HG03354 (cell line): ENCODE measurements around the gene DDX28.
A peak's percentile ranks its signal among the peaks of the same experiment; 100 is the strongest.
"Not testable (repeated sequence)": the region's sequence is repeated elsewhere in the genome, so short reads cannot be mapped to it uniquely, and the experiment has no call there.

ENCODE experiments used
- ATAC-seq: cut with Tn5 transposase; IDR thresholded peaks from one replicate; pipeline ENCODE4 v1.9.1; 2021; ENCODE audit warnings: mild to moderate bottlenecking; ENCODE audit not compliant: unreplicated experiment, poor library complexity, severe bottlenecking

The DDX28 gene

GRCh38 chr16:67998779-67999688 is 24.0 kb downstream of the DDX28 start, which contains the start of gene DPEP2:
TSS of gene DPEP2 (minus strand) at chr16:67999484. CDS start at chr16:67993212, 6,272 bp downstream.
- not testable (repeated sequence) for ATAC-seq

- not testable (repeated sequence) for ATAC-seq
Measured at GRCh38 chr16:67998231-67998778, 24.7 kb downstream of the DDX28 start.

- no peak for ATAC-seq
Measured at GRCh38 chr16:67996666-67997065, 26.4 kb downstream of the DDX28 start.

- ATAC-seq = no peak
Measured at GRCh38 chr16:67995423-67995822, 27.6 kb downstream of the DDX28 start.

GRCh38 chr16:67994040-67994408 is 29.0 kb downstream of the DDX28 start:
- ATAC-seq = not testable (repeated sequence)

- ATAC-seq = peak; percentile 76
Measured at GRCh38 chr16:67993207-67994039, 29.6 kb downstream of the DDX28 start.

GRCh38 chr16:67992661-67993206 is 30.3 kb downstream of the DDX28 start:
- peak; percentile 10 for ATAC-seq

GRCh38 chr16:67990018-67990386 is 33.0 kb downstream of the DDX28 start:
- ATAC-seq = no peak

GRCh38 chr16:67989322-67990017 is 33.6 kb downstream of the DDX28 start:
- no peak for ATAC-seq

- ATAC-seq = no peak
Measured at GRCh38 chr16:67988675-67989074, 34.4 kb downstream of the DDX28 start.

- no peak for ATAC-seq
Measured at GRCh38 chr16:67987460-67988160, 35.4 kb downstream of the DDX28 start.

- ATAC-seq = no peak
Measured at GRCh38 chr16:67986949-67987348, 36.1 kb downstream of the DDX28 start.

GRCh38 chr16:67982011-67982696 is 40.9 kb downstream of the DDX28 start:
- no peak for ATAC-seq

GRCh38 chr16:67979955-67980678 is 42.9 kb downstream of the DDX28 start, which contains the start of gene DPEP3:
TSS of gene DPEP3 (minus strand) at chr16:67980499. CDS start at chr16:67980380, 119 bp downstream.
- ATAC-seq = no peak

- no peak for ATAC-seq
Measured at GRCh38 chr16:67977469-67978227, 45.4 kb downstream of the DDX28 start.

- no peak for ATAC-seq
Measured at GRCh38 chr16:67977005-67977404, 46.0 kb downstream of the DDX28 start.

GRCh38 chr16:67976205-67976604 is 46.8 kb downstream of the DDX28 start:
- no peak for ATAC-seq
